Nephron (organoid): ENCODE data around the gene PFDN2.

ENCODE experiments used
- H3K27ac Mint-ChIP-seq, 3 experiments: 2 replicates each; pipeline ENCODE4 v1.8.0; 2020; ENCODE audit warnings: mixed read lengths in 3 of 3, mild to moderate bottlenecking in 2 of 3, moderate library complexity in 1 of 3
- H3K27me3 Mint-ChIP-seq: 2 replicates; pipeline ENCODE4 v1.8.0; 2021; ENCODE audit warnings: low read depth, mild to moderate bottlenecking, moderate library complexity, mixed read lengths
- H3K36me3 Mint-ChIP-seq: 2 replicates; pipeline ENCODE4 v1.8.0; 2020; ENCODE audit warnings: low read depth, mixed read lengths
- H3K4me1 Mint-ChIP-seq: 2 replicates; pipeline ENCODE4 v1.8.0; 2020; ENCODE audit warnings: mixed read lengths
- H3K4me3 Mint-ChIP-seq, 3 experiments: 2 replicates each; pipeline ENCODE4 v1.8.0; 2020; ENCODE audit warnings: mild to moderate bottlenecking in 3 of 3, mixed read lengths in 3 of 3, moderate library complexity in 2 of 3
- H3K9me3 Mint-ChIP-seq: 2 replicates; pipeline ENCODE4 v1.8.0; 2020; ENCODE audit warnings: mixed read lengths
- CTCF ChIP-seq, 3 experiments: fragments of 200-600 bp; sonication (generic); IDR thresholded peaks; one replicate each; pipeline ENCODE4 v1.5.0; 2021; ENCODE audit warnings: antibody characterized with exemption in 3 of 3; ENCODE audit not compliant: unreplicated experiment in 3 of 3

Gene PFDN2

DNA sequence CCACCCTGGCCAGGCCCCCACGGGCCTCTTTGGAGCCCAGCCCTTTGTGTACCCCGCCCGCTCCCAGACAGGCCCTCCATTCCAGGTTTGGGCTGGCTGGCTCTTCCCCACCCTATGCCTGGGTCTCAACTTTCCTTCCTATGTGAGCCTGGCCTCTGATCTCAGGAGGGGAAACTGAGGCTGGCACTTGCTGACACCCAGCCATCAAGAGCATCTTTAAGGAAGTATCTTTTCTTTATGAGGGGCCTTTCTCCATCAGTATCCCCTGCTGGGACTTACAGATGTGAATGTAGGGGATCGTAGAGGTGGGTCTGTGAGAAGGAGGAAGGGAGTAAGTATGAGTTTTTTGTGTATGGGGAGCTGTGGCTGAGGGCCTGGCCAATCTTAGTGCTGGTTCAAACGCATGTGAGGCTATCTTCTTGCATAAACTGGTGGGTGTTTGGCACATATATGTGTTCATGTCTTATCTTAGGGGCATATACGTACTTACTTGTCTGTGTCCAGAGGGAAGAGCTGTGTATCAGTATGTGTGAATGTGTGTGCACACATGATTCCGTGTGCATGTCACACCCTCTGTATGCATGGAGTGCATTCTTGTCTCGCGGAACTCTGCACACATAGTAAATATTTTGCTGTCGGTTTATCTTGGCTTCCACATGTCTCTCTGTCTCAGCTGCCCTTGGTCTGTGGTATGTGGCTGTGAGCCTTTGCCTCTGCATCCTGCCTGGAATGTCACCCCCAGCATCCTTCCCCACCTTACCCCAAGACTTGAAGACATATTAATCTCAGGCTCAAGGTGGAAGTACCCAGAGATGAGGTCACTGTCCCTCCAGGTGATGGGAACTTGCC lies 33.9 kb downstream of the PFDN2 start:
- Mint-ChIP-seq H3K4me1 (no peaks in the 10 kb centered on the region), H3K27me3 (peaks cover 4% of the 10 kb centered on the region), H3K27ac (peak overlapping the region in 1 of 3 experiments; percentile 5), H3K9me3 (no peaks in the 10 kb centered on the region), H3K4me3 (no peak overlapping the region), H3K36me3 (no peaks in the 10 kb centered on the region)
- TF ChIP-seq CTCF (IDR thresholded peaks at IDR 0.05; ENCODE audit: unreplicated experiment in 3 of 3) = no peak

DNA sequence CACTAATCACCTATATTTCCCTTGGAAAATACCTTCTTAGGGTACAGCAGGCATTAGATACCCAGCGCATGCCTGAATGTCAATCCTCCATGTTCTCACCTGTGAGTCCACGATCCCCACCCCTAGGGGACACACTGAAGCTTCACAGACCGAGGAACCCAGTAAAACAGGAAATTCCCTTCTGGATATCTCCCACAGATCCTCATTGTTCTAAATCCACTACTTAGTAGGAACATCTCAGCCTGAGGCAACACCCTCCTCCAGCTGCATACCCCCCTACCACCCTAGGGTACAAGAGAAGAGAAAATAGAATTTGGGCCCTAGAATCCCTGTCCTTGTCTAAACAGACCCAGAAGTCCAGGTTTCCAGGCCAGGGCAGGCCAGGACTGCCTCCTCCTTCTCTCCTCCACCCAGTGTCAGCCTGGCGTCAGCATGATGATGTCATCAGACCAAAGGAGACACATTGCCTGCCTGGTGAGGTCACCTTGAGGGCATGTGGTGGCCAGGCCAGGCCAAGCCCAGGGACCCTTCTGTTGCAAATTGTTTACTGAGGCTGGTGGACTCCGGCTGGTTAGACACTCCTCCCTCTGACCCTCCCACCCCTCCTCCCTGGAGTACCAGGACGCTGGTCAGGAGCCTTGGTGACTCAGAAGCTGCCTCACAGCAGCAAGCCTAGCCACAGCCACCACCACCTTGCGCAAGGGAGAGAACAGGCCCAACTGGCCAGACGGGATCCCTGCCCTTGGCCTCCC lies 34.7 kb downstream of the PFDN2 start:
- Mint-ChIP-seq H3K27me3 (peaks cover 4% of the 10 kb centered on the region), H3K4me1 (no peaks in the 10 kb centered on the region), H3K9me3 (no peaks in the 10 kb centered on the region), H3K36me3 (no peaks in the 10 kb centered on the region), H3K4me3 (no peak overlapping the region), H3K27ac (peak overlapping the region in 1 of 3 experiments; percentile 59)
- TF ChIP-seq CTCF (IDR thresholded peaks at IDR 0.05; ENCODE audit: unreplicated experiment in 3 of 3) = no peak

- Mint-ChIP-seq H3K36me3 (no peaks in the 10 kb centered on the region), H3K4me1 (no peaks in the 10 kb centered on the region), H3K4me3 (no peak overlapping the region), H3K27me3 (peaks cover 4% of the 10 kb centered on the region), H3K27ac (peak overlapping the region in 1 of 3 experiments; percentile 59), H3K9me3 (no peaks in the 10 kb centered on the region)
- TF ChIP-seq CTCF (IDR thresholded peaks at IDR 0.05; ENCODE audit: unreplicated experiment in 3 of 3) = no peak
These were observed 35.4 kb downstream of the PFDN2 start for GRCh38 chr1:161082483-161082882.

GRCh38 chr1:161081519-161081918 lies 36.3 kb downstream of the PFDN2 start:
- TF ChIP-seq CTCF (IDR thresholded peaks at IDR 0.05; ENCODE audit: unreplicated experiment in 3 of 3) = no peak
- no peaks in the 10 kb centered on the region for H3K4me1 Mint-ChIP-seq

DNA sequence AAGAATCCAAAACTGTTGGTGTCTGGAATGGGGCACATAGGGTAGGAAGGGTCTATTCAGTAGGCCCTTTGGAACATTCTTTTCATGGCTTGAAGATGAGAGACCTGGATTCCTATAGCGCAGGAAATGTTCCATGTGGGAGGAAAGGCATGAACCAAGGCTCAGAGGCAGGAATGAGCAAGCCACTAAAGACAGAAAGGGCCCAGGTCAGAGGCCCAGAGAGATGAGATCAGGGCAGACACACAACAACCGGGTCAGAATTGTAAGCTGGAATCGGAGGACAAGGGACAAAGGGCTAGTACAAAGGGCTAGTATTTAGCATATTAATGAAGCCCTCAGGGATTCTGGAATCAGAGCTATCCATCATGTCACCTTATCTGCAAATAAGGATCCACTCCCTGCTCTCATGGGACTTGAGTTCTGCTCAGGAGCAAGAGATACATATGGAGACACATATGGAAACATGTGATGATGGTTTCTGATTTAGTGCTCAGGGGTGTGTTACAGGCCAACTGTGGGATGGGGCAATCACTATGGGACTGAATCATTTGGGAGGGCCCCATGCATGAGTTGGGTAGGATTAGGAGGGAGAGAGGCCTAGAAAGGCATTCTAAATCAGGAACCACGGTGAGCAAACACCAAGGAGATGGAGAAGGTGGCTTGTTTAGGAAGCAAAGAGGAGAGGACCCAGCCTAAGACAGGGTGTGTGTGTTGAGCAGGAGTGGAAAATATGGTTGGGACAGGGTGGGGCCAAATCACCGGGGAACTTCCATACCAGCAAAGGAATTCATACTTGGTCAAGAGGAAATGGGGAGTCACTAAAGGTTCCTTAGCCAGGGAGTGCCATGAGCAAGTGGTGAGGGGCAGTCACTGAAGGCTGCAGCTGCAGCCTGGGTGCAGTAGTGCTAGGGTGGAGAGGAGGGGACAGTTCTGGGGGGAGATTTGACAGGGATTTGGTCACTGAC lies 37.1 kb downstream of the PFDN2 start:
- no peaks in the 10 kb centered on the region for H3K4me1 Mint-ChIP-seq
- H3K27ac Mint-ChIP-seq = no peak overlapping the region
- H3K36me3 Mint-ChIP-seq = no peaks in the 10 kb centered on the region
- no peaks in the 10 kb centered on the region for H3K9me3 Mint-ChIP-seq
- peaks cover under 1% of the 10 kb centered on the region for H3K27me3 Mint-ChIP-seq
- no peak overlapping the region for H3K4me3 Mint-ChIP-seq
- no peak for TF ChIP-seq CTCF (IDR thresholded peaks at IDR 0.05; ENCODE audit: unreplicated experiment in 3 of 3)

More at GRCh38 chr1:161081519-161081918, 36.3 kb downstream of the PFDN2 start:
- Mint-ChIP-seq H3K36me3 (no peaks in the 10 kb centered on the region), H3K9me3 (no peaks in the 10 kb centered on the region), H3K4me3 (no peak overlapping the region), H3K27me3 (peaks cover 4% of the 10 kb centered on the region), H3K27ac (no peak overlapping the region)
